ENCODE data around the gene TRAF3IP1.
"Not testable (repeated sequence)": the region's sequence is repeated elsewhere in the genome, so short reads cannot be mapped to it uniquely, and the experiment has no call there.

The TRAF3IP1 gene, protein sequence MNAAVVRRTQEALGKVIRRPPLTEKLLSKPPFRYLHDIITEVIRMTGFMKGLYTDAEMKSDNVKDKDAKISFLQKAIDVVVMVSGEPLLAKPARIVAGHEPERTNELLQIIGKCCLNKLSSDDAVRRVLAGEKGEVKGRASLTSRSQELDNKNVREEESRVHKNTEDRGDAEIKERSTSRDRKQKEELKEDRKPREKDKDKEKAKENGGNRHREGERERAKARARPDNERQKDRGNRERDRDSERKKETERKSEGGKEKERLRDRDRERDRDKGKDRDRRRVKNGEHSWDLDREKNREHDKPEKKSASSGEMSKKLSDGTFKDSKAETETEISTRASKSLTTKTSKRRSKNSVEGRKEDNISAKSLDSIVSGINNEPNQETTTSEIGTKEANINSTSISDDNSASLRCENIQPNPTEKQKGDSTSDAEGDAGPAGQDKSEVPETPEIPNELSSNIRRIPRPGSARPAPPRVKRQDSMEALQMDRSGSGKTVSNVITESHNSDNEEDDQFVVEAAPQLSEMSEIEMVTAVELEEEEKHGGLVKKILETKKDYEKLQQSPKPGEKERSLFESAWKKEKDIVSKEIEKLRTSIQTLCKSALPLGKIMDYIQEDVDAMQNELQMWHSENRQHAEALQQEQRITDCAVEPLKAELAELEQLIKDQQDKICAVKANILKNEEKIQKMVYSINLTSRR

DNA sequence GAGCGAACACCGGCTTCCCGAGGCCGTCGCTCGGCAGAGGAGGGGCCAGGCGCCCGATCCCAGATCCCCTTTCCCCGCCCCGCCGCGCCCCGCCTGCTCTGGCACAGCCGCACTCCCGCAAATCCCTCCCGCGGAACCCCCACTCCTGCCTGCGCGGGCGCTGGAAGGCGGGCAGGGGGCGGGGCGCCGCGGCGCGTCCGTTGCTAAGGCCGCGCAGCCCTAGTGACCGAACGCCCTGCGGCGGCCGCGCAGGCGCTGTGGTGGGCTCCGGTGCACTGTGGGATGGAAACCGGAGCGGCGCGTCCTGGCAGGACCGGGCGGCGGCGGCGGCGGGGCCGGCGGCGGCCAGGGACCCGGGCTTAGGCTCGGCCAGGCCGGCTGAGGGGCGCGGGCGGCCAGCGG is at the start of gene TRAF3IP1:
Gene TRAF3IP1 (plus strand): TSS at position 273 of the 402 bp plus-strand sequence. CDS start 145 bp downstream, outside the sequence.
- peak; percentile 91 for DNase-seq

DNA sequence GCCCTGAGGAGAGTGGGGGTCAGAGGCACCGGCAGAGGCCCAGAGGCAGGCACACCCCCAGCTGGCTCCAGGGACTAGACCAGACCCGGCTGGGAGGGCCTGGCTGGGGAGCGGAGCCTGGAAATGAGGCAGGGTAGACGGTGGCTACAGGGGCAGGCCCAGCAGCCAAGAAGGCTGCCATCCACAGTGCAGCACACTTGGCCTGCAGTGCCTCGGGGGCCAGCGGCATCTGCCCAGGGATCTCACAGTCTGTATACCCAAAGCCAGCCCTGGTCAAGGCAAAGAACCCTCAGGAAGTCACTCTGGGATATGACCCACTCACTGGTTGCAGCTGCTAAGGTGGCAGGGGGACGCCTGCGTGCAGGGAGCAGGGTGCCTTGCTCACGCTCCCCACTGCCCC is 49.7 kb upstream of the TRAF3IP1 start:
- no peak for DNase-seq

DNA sequence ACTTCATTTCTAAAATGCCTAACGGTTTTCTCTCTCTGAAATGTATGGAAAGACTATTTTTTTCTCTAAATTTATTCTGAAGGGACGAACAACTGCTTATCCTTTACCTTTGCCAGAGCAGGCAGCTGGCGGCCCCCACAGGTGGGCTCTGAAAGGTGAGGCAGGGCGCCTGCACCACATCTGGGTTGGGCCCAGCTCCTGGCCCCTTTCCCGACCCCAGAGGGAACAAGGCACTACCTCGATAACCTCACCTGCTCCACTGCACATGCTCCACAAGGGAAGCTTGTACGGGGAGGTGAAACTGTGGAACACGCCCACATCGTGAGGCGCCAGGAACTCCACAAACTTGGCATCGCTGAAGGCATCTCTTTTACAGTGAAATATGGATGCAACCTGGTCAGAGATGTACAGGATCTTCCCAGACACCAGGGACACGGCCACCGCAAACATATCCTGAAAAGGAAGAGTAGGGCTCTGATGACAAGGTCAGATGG is 49.2 kb upstream of the TRAF3IP1 start:
- no peak for DNase-seq

DNA sequence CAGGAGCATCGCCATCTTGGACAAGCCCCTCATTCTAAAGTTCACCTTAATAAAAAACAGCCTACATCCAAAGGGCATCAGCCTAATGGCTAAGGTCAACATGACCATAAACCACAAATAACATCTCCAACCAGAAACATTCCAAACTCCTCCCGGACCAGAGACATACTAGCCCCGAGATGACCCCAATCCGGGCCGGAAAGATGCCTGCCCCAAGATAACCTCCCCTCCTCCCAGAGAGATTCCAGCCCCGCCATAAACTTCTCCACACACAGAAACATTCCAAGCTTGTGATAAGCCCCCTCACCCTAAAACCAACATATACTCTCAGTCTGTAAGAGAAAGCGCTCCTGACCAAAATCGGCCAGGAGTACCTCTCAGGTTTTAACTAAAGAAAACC is 48.6 kb upstream of the TRAF3IP1 start:
- DNase-seq = not testable (repeated sequence)

DNA sequence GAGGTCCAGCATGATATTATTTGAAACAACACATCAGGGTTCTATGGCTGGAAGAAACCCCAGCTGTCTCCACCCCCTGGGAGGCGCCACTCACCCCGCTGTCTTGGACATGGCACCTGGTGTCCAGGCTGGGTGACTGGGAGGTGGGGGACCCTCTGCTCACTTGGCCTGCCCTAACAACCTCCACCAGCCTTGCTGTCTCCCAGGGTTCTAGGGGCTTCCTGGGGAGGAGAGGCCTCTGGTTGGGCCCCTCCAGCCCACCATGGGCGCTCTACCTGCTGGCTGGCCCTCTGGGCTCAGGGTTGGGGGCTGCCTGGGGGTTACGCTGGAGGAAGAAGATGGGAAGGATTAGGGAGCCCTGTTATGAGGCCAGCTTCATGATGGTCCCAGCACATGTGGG is 48.2 kb upstream of the TRAF3IP1 start:
- no peak for DNase-seq

DNA sequence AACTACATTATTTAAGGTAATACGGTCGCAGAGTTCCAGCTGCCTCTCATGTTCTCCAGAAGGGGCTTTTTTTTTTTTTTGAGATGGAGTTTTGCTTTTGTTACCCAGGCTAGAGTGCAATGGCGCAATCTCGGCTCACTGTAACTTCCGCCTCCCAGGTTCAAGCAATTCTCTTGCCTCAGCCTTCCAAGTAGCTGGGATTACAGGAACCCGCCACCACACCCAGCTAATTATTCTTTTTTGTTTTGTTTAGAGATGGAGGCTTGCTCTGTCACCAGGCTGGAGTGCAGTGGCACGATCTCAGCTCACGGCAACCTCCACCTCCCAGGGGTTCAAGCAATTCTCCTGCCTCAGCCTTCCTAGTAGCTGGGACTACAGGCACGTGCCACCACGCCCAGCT is 46.9 kb upstream of the TRAF3IP1 start:
- DNase-seq = not testable (repeated sequence)

DNA sequence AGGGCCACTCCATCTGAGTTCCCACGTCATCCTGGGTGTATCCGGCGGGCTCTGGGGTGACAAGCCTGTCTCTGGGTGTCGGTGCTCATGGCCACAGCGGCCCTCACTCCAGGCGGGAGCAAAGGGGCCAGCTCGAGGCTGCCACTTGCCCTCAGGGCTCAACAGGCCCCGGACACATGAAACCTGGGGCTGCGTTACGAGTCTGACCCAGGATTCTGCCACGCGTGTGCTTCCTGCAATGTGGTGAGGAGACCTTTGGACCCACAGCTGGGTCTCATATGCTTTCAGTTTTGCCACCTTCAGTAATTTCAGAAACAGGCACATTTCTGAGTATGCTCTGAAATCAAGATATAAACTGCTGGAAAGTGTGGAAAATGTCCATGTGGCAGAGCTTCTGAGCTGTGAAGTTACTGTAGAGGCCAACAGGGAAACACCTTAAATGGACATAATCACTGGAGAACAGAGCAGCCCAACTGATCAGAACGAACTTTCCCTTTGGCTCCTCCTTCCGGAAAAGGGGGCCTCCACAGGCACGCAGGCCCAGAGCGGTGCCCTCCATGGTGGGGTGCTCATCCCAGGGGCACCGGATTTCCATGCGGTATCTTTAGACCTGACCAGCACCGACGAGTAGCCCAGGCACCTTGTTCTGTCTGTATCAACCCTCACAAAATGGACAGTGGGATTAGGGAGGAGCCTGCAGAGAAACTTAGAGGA is 46.0 kb upstream of the TRAF3IP1 start:
- DNase-seq = no peak

DNA sequence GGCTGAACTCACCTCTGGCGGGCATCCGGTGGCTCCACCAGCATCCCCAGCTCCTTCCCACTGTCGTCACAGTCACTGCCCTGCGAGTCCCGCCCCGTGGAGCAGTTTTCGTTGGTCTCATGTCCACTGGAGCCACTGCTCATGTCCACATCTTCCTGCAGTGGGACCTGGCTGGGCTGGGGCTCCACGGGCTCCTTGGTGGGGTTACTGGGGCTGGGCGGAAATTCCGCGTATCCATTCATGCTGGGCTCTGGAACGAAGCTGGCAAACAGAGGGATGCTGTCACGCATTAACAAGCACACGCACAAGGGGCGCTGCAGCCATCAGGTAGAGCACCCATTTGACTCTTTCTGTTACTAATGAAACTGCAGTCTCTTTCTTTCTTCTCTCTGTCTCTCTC is 42.6 kb upstream of the TRAF3IP1 start:
- no peak for DNase-seq

DNA sequence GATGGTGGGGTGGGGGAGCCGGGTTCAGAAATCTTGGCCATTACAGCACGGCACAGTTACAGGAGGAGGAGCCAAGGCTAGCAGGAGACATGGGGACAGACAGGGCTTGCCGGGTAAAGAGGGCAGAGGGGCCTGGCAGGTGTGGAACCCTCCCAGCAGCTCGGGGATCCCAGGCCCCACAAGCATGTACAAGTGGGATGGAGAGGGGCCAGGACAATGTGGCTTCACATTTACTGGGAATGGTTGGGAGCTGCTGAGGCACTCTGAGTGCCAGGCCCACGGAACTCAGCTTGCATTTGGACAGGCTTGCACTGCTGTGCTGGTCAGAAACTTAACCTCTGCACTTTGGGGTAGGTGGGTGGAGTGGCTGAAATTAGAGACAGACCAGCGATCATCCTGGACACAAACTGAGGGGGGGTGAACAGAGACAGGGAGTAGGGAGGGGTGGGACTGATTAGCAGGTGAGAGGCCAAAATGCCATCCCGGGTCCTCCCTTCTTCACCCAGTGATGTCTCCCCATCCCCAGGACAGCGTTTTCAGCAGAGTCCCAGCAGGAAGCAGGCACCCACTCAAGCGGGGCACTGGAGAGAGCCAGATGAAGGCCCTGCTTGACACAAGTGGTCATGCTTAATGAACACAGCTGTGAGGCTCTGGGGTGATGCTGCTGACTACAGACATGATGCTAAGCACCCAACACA is 41.5 kb upstream of the TRAF3IP1 start:
- DNase-seq = no peak

DNA sequence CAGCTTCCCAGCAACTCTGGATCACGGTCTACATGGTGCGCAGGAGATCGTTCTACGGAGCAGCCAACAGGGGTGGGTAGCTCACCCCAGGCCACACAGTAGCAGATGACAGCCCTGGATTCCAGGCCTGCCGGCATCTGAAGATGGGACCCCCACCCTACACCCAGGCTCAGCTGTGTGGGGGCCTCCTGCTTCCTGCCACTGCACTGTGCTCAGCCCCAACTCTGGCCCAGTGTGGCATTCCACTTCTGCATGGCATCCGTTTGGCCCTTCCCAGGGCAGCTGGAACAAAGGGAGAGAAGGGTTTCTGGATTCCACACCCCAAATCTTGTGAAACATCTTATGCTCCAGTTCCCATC is 41.0 kb upstream of the TRAF3IP1 start:
- DNase-seq = no peak

DNA sequence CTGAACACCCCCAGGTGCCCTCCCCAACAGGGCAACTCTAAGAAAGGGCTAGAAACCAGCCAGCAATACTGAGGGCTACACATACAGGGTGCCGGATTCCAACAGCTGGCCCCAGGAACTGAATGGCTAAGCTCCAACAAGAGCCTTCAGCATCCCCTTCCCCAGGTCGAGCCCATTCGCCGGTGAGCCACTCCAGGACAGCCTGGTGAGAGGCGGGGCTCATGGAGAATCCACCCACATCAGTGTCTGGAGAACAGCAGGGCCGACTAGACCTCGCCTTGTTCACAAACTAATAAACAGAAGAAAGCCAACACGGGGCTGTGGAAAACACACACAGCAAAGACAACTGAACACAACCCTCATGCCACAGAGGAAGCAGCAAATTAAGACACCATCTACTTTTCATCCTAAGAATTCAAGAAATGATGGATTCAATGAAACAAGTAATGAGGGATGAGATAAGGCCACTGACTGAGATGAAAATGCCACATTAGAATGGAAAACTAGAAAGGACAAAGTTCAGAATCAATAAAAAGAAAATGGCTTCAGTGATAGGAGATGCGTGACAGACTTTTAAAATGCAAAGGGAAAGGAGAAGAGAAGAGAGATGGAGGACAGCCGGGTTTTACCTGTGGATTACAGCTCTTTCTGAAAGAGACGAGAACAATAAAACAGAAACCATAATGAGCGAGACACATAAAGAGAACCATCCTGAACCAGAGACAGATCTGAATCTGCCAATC is 40.1 kb upstream of the TRAF3IP1 start:
- no peak for DNase-seq

DNA sequence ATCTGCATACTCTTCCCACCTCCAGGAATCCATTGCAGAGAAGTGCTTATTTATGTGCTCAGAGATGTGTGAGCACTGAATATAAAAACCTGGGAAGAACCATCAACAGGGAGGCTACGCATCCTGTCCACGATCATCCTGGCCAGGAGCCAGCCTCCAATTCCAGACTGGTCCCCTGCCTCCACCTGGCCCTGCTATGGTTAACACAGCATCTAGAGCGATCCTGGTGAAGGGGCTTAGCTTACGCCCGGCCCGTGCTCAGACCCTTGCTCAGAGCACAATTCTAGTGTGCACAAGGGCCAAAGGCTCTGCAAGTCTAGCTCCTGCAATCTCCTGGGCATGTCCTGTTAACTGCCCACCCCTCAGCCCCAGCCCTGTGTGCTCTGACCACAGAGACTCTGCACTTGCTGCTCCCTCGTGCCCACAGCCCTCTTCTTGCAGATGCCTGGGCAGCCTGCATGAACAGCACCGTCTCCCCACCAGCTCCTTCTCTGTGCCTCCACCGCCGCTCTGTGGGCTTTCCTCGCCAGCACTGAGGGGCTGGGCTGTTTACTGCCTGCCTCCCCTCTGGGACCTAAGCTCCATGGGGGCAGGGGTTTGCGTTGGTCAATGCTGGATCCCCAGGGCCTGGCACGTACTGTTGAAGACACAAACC is 38.4 kb upstream of the TRAF3IP1 start:
- no peak for DNase-seq

DNA sequence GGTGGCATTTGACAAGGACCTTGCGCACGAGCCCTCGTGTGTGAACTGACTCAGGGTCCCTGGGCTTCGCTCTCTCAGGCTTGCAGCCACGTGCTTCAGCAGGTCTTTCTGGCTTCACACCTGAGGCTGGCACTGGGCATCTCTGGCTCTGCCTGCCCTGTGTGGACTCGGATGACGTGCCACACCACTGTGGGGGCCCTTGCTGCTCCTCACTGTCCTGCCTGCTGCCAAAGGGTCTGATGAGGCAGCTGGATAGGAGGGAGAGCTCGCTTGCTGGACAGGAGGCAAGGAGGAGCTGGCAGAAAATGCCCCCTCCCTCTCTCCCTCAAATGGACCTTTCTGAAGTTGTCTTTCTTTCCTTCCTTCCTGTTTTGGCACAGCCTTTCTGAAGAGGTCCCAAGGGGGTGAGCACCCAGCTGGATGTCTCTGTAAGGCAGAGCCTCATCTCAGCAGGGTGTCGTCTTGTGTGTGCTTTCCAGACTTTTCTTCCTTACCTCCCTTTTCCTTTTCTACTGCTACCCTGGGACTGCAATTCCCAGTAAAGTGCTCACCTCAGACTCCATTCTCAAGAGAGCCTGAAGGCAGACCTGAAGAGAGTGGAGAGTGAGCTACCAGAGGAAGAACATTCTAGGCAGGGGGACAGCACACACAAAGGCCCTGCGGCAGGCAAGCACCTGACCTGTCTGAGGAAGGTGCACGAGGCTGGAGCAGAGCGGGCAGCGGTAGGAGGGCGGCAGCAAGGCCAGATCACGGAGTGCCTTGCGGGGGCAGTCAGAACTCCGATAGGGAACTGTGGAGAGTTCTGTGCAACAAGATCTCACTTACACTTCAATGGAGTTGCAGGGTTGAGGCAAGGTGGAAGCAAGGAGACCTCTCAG is 37.2 kb upstream of the TRAF3IP1 start:
- no peak for DNase-seq

DNA sequence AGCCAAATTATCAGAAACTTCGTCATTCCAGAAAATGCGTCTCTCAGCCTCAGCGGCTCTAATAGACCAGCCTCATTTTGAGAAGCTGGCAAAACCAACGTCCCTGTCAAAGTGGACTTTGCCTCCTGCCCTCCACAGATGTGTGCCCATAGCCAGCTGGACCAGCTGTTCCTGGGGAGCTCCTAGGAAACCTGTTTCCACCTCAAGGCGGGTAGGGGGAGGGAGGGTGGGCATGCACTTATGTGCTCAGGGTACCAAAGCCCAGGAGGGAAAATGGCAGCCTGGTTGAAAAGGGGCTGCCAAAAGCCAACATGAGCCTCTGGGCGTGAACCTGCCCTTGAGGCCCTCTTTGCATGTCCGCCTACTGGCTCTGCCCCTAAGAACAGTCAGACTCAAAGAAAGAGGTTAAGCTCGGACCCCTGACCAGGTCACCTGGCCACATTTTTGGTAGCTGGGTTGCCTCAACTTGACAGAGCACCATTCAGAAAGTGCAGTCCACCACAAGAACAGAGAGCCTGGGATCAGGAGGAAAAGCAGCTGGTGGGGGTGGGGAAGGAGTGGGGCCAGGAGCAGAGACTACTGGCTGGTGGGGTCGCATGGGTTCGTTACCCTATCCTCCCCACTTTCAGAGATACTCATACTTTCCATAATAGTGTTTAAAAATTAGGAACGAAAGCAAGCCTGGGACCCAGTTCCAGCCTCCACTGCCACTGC is 35.4 kb upstream of the TRAF3IP1 start:
- no peak for DNase-seq

DNA sequence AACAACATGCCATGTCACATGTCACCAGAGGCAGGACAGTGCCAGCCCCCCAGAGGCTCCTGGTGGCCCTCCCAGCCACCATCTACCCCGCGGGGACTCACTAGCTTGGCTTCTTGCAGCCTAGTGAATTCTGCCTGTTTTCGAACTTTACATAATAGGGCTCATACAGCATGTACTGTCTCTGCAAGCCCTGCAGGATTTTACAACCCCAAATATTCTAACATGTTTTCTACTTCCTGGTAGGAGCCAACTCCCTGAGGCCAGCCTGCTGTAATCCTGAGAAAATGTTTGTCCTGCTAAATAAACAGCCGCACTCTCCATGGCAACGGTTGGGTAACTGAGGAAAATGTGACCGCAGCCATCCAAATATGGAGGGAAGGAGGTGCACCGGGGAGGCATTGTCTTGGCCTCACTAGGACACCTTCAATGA is 34.6 kb upstream of the TRAF3IP1 start:
- DNase-seq = no peak

DNA sequence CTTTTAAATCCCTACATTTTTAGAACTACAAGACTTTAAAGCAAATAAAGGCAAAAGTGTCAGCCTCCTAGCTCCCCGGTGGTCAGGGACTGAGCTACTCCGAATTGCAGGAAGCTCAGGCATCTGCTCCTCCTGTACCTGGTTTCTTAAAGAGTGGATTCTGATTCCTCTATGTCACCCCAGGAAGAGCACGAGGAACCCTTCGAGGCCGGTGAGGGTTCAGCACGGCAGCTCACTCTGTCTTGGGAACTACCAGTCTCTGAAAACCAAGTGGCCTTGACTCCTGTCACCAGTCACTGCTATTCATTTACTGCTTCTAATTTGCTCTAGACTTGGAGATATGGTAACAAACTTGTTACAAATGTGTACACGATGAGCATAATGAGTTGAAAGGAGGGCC is 34.2 kb upstream of the TRAF3IP1 start:
- no peak for DNase-seq

DNA sequence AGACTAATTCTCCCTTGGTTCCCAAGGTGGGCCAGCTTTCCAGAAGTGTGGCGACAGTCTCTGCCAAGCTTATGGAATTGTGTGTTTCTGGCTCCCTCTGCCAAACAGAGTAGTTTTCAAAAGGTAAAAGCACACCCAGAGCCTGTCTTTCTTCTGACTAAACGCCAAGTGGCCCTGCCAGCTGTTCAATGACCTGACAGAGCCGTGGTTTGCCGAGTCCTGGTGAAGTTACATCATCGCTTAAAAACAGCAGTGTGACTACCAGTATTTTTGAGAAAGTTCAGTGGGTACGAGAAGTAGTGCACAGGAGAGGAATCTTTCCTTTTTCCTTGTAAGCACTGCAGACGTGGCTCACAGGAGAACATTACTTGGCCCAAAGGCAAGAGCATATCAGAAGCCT is 33.8 kb upstream of the TRAF3IP1 start:
- no peak for DNase-seq

DNA sequence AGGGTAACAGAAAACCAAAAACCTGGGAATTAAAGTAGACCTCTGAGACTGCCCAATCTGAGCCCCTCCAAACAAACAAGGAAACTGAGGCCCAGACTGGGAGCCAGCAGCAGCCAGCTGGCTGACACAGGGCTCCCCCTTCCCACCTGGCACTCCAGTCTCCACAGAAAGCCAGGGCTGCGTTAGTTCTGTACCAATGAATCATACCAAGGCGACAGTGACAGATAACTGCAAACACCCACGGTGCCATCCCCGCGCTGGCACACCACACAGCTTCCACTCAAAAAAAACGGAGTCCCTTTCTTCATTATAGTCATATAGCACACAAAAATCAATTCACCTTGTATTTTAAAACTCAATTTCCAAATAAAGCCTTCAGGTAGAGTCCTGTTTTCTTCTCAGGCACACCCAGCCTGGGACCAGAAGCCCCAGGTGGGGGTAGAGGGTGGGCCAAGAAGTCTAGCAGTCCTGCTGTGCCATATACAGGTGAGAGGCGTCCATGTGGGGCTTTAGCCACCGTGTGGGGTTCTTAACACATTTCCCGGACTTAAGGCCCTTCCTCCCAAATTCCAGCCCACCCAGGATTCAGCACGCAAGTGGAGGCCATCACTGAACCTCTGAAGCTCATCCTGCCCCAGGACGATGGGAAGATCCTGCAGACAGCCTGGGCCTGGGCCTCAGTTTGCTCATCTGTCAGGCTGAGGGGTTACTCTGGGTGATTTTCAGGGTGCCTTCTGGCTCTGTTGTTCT is 33.2 kb upstream of the TRAF3IP1 start:
- peak; percentile 65 for DNase-seq
